Neural cell (in vitro differentiated cells): ENCODE data around the gene PKDCC. TPM values are rescaled to one million over a fixed set of nuclear protein-coding genes. Genes with fewer than 3 reads are reported as not detected.

Experiments used
- H2AFZ ChIP-seq: fragments of 200-600, 300-800 bp; sonication (generic), shearing (Covaris generic); 2 replicates; pipeline ENCODE4 v1.6.0; 2014; ENCODE audit warnings: low read depth, mild to moderate bottlenecking, antibody characterized with exemption, low read length, moderate library complexity
- H3F3A ChIP-seq: fragments of 200-600 bp; shearing (Covaris generic); 2 replicates; pipeline ENCODE4 v1.6.1; 2016; ENCODE audit warnings: mild to moderate bottlenecking, moderate library complexity, mixed read lengths, antibody characterized with exemption, low read length; ENCODE audit not compliant: insufficient read depth, poor library complexity, severe bottlenecking
- H3K27ac ChIP-seq: fragments of 200-600, 300-800 bp; sonication (generic), shearing (Covaris generic); 2 replicates; pipeline ENCODE4 v1.5.1; 2014; ENCODE audit warnings: mild to moderate bottlenecking, low read length, moderate library complexity
- H3K27me3 ChIP-seq: fragments of 300-800, 200-600 bp; sonication (generic), shearing (Covaris generic); 2 replicates; pipeline ENCODE4 v1.6.0; 2014; ENCODE audit warnings: mild to moderate bottlenecking, low read depth, low read length, moderate library complexity; ENCODE audit not compliant: insufficient read depth
- H3K36me3 ChIP-seq: fragments of 300-800, 200-600 bp; sonication (generic), shearing (Covaris generic); 2 replicates; pipeline ENCODE4 v1.5.1; 2014; ENCODE audit warnings: mild to moderate bottlenecking, antibody characterized with exemption, low read length, moderate library complexity; ENCODE audit not compliant: insufficient read depth
- H3K4me2 ChIP-seq: fragments of 300-800, 200-600 bp; sonication (generic), shearing (Covaris generic); 2 replicates; pipeline ENCODE4 v1.6.0; 2014; ENCODE audit warnings: mild to moderate bottlenecking, low read length
- H3K4me3 ChIP-seq: fragments of 300-800, 200-600 bp; sonication (generic), shearing (Covaris generic); 2 replicates; pipeline ENCODE4 v1.5.1; 2014; ENCODE audit warnings: mild to moderate bottlenecking, low read length, moderate library complexity
- H3K79me2 ChIP-seq: fragments of 200-600 bp; shearing (Covaris generic); replicated peaks from 2 replicates; pipeline ENCODE4 v1.6.0; 2014; ENCODE audit warnings: mild to moderate bottlenecking, low read length, moderate library complexity; ENCODE audit not compliant: insufficient read depth
- H3K9ac ChIP-seq: fragments of 300-800, 200-600 bp; sonication (generic), shearing (Covaris generic); 2 replicates; pipeline ENCODE4 v1.6.1; 2016; ENCODE audit warnings: mild to moderate bottlenecking, low read length, mixed read lengths
- H3K9me2 ChIP-seq: fragments of 200-600 bp; shearing (Covaris generic); 2 replicates; pipeline ENCODE4 v1.6.1; 2016; ENCODE audit warnings: mild to moderate bottlenecking, low read length, mixed read lengths; ENCODE audit not compliant: insufficient read depth
- H3K9me3 ChIP-seq: fragments of 200-600, 300-800 bp; sonication (generic), shearing (Covaris generic); 2 replicates; pipeline ENCODE4 v1.6.1; 2016; ENCODE audit warnings: mild to moderate bottlenecking, mixed run types, low read length, moderate library complexity, mixed read lengths
- H4K20me1 ChIP-seq: fragments of 200-600 bp; shearing (Covaris generic); 2 replicates; pipeline ENCODE4 v1.6.1; 2016; ENCODE audit warnings: mild to moderate bottlenecking, mixed run types; ENCODE audit not compliant: insufficient read depth
- EP300 ChIP-seq: fragments of 450-650 bp; conservative IDR thresholded peaks from 2 replicates; pipeline ENCODE4 v1.6.1; 2014; ENCODE audit warnings: antibody characterized with exemption, mild to moderate bottlenecking, moderate library complexity; ENCODE audit not compliant: poor library complexity, severe bottlenecking
- EZH2 ChIP-seq: fragments of 200-600, 300-800 bp; shearing (Covaris generic), sonication (generic); IDR thresholded peaks from 2 replicates; pipeline ENCODE4 v1.6.1; 2014; ENCODE audit warnings: antibody characterized with exemption, low read length, borderline replicate concordance, mild to moderate bottlenecking; ENCODE audit not compliant: insufficient read depth, poor library complexity, severe bottlenecking
- MXI1 ChIP-seq: fragments of 450-650 bp; conservative IDR thresholded peaks from 2 replicates; pipeline ENCODE4 v1.6.1; 2014; ENCODE audit warnings: antibody characterized with exemption, mild to moderate bottlenecking; ENCODE audit not compliant: poor library complexity, severe bottlenecking
- POLR2AphosphoS5 ChIP-seq: IDR thresholded peaks from 2 replicates; pipeline ENCODE4 v1.6.1; 2012
- RAD21 ChIP-seq: fragments of 450-650 bp; conservative IDR thresholded peaks from 2 replicates; pipeline ENCODE4 v1.6.1; 2014; ENCODE audit warnings: antibody characterized with exemption, mild to moderate bottlenecking, moderate library complexity
- SMC3 ChIP-seq: fragments of 450-650 bp; conservative IDR thresholded peaks from 2 replicates; pipeline ENCODE4 v1.6.1; 2014; ENCODE audit warnings: antibody characterized with exemption, mild to moderate bottlenecking, moderate library complexity; ENCODE audit not compliant: poor library complexity
- TAF1 ChIP-seq: IDR thresholded peaks from 2 replicates; pipeline ENCODE4 v1.6.1; 2012; ENCODE audit warnings: low read depth
- polyA plus RNA-seq: library from polyadenylated mRNA; depleted of rRNA; stranded (reverse); fragments of >200 nt; gene quantifications from 2 replicates; pipeline ENCODE4 v1.2.3, GENCODE V29; 2014
- TF ChIP-seq, protein P1 (sequence below): fragments of 450-650 bp; IDR thresholded peaks from 2 replicates; pipeline ENCODE4 v1.5.1; 2014; ENCODE audit warnings: antibody characterized with exemption, mild to moderate bottlenecking, moderate library complexity; ENCODE audit not compliant: poor library complexity, severe bottlenecking
- TF ChIP-seq, protein P2 (sequence below): IDR thresholded peaks from 2 replicates; pipeline ENCODE4 v1.6.1; 2012; ENCODE audit warnings: borderline replicate concordance

PKDCC gene
- polyA plus RNA-seq, 1 donor from 2014 or later: 37.4 TPM

- Histone ChIP-seq H2AFZ (no peak overlapping the region), H3K9me2 (no peaks in the 10 kb centered on the region), H3K27ac (no peak overlapping the region), H3K79me2 (no peaks in the 10 kb centered on the region), H4K20me1 (no peaks in the 10 kb centered on the region), H3K36me3 (no peaks in the 10 kb centered on the region), H3F3A (no peaks in the 10 kb centered on the region), H3K4me3 (no peak overlapping the region), H3K27me3 (no peaks in the 10 kb centered on the region), H3K9me3 (no peaks in the 10 kb centered on the region), H3K9ac (no peak overlapping the region), H3K4me2 (no peak overlapping the region)
- no peak for TF ChIP-seq SMC3
- no peak for TF ChIP-seq EP300
- TF ChIP-seq, protein P1, sequence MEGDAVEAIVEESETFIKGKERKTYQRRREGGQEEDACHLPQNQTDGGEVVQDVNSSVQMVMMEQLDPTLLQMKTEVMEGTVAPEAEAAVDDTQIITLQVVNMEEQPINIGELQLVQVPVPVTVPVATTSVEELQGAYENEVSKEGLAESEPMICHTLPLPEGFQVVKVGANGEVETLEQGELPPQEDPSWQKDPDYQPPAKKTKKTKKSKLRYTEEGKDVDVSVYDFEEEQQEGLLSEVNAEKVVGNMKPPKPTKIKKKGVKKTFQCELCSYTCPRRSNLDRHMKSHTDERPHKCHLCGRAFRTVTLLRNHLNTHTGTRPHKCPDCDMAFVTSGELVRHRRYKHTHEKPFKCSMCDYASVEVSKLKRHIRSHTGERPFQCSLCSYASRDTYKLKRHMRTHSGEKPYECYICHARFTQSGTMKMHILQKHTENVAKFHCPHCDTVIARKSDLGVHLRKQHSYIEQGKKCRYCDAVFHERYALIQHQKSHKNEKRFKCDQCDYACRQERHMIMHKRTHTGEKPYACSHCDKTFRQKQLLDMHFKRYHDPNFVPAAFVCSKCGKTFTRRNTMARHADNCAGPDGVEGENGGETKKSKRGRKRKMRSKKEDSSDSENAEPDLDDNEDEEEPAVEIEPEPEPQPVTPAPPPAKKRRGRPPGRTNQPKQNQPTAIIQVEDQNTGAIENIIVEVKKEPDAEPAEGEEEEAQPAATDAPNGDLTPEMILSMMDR: no peak
- TF ChIP-seq, protein P2, sequence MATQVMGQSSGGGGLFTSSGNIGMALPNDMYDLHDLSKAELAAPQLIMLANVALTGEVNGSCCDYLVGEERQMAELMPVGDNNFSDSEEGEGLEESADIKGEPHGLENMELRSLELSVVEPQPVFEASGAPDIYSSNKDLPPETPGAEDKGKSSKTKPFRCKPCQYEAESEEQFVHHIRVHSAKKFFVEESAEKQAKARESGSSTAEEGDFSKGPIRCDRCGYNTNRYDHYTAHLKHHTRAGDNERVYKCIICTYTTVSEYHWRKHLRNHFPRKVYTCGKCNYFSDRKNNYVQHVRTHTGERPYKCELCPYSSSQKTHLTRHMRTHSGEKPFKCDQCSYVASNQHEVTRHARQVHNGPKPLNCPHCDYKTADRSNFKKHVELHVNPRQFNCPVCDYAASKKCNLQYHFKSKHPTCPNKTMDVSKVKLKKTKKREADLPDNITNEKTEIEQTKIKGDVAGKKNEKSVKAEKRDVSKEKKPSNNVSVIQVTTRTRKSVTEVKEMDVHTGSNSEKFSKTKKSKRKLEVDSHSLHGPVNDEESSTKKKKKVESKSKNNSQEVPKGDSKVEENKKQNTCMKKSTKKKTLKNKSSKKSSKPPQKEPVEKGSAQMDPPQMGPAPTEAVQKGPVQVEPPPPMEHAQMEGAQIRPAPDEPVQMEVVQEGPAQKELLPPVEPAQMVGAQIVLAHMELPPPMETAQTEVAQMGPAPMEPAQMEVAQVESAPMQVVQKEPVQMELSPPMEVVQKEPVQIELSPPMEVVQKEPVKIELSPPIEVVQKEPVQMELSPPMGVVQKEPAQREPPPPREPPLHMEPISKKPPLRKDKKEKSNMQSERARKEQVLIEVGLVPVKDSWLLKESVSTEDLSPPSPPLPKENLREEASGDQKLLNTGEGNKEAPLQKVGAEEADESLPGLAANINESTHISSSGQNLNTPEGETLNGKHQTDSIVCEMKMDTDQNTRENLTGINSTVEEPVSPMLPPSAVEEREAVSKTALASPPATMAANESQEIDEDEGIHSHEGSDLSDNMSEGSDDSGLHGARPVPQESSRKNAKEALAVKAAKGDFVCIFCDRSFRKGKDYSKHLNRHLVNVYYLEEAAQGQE: no peak
- TF ChIP-seq TAF1: no peak
- no peak for TF ChIP-seq EZH2
- TF ChIP-seq POLR2AphosphoS5: no peak
- no peak for TF ChIP-seq RAD21
- no peak for TF ChIP-seq MXI1
Observed at GRCh38 chr2:42091671-42092070, 43.9 kb downstream of the PKDCC start.

DNA sequence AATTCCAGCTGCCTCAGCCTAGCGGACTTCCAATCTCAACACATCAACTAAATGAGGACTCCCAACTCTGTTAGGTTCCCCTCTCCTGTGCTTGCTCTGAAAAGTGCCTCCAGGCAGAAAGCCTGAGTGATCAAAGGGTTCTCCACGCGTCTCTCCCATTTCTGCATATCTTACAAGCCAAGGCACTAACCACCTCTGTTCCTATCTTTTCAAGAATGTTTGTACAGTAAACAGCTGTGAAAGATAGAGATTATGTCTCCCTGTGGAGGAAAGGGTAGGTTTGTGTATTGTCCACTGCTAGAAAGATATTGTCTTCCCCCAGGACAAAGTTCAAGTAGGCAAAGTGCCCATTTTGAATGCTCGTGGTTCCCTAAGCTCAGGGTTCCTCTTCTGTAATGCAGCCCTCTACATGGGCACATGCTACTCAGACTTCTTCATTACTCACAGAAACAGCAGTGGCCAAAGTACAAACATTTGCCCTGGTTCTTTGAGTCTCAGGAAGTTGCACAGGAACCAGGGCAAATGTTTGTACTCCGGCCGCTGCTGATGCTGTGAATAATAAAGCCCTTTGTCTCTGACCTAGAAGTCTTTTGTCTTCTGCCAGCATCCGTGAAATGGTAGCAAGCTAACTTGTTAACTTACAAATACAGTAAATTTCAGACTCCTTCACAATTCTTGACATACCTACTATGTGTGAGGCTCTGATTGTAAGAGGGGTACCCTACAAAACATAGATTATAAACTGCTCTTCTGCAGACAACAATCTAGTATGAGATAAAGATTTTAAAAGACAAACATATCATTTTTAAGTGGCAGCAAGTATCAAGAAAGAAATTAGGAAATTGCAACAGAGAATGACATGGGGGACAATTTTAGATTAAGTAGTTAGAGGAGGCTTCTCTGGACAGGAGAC lies 44.5 kb downstream of the PKDCC start:
- no peaks in the 10 kb centered on the region for H3K36me3 ChIP-seq
- TF ChIP-seq EP300 (no peak), POLR2AphosphoS5 (no peak), EZH2 (no peak), SMC3 (no peak), MXI1 (no peak)
- TF ChIP-seq, protein P1: no peak
- no peaks in the 10 kb centered on the region for H3K9me2 ChIP-seq
- no peak overlapping the region for H3K27ac ChIP-seq
- no peaks in the 10 kb centered on the region for H3K9me3 ChIP-seq
- no peak overlapping the region for H2AFZ ChIP-seq
- no peaks in the 10 kb centered on the region for H4K20me1 ChIP-seq
- no peak overlapping the region for H3K9ac ChIP-seq
- no peak overlapping the region for H3K4me3 ChIP-seq
- H3F3A ChIP-seq: no peaks in the 10 kb centered on the region
- no peaks in the 10 kb centered on the region for H3K27me3 ChIP-seq
- H3K79me2 ChIP-seq: no peaks in the 10 kb centered on the region
- no peak overlapping the region for H3K4me2 ChIP-seq
